ENCODE measurements around the gene NOD2. TPM values are rescaled to one million over a fixed set of nuclear protein-coding genes. Genes with fewer than 3 reads are reported as not detected.

Gene NOD2
- total RNA-seq, 1 donor from 2014 or later = 0.63 TPM

- no peak overlapping the region for H3K4me3 Mint-ChIP-seq
- H3K36me3 Mint-ChIP-seq = peaks cover 30% of the 10 kb centered on the region
- no peak overlapping the region for H3K27ac Mint-ChIP-seq
- H3K27me3 Mint-ChIP-seq (ENCODE audit: low read depth) = no peaks in the 10 kb centered on the region
- peaks cover 11% of the 10 kb centered on the region for H3K9me3 Mint-ChIP-seq
- H3K4me1 Mint-ChIP-seq = no peaks in the 10 kb centered on the region
- TF ChIP-seq CTCF (IDR thresholded peaks at IDR 0.05; ENCODE audit: unreplicated experiment) = no peak
- DNase-seq (ENCODE audit: low spot score in 2 of 2, unreplicated experiment in 2 of 2) = no peak
These were observed 67.9 kb downstream of the NOD2 start for GRCh38 chr16:50761267-50761666.

- no peak for DNase-seq (ENCODE audit: low spot score in 2 of 2, unreplicated experiment in 2 of 2)
- no peaks in the 10 kb centered on the region for H3K4me1 Mint-ChIP-seq
- no peak overlapping the region for H3K4me3 Mint-ChIP-seq
- peaks cover 37% of the 10 kb centered on the region for H3K36me3 Mint-ChIP-seq
- H3K27me3 Mint-ChIP-seq (ENCODE audit: low read depth) = no peaks in the 10 kb centered on the region
- no peak overlapping the region for H3K27ac Mint-ChIP-seq
- H3K9me3 Mint-ChIP-seq = peaks cover 19% of the 10 kb centered on the region
- no peak for TF ChIP-seq CTCF (IDR thresholded peaks at IDR 0.05; ENCODE audit: unreplicated experiment)
These were observed 68.8 kb downstream of the NOD2 start for GRCh38 chr16:50762241-50762640.

GRCh38 chr16:50763211-50763610, 69.8 kb downstream of the NOD2 start:
- DNase-seq (ENCODE audit: low spot score in 2 of 2, unreplicated experiment in 2 of 2) = no peak

GRCh38 chr16:50765260-50765659, 71.9 kb downstream of the NOD2 start:
- Mint-ChIP-seq H3K9me3 (peaks cover 35% of the 10 kb centered on the region), H3K4me1 (no peaks in the 10 kb centered on the region), H3K4me3 (no peak overlapping the region), H3K27me3 (ENCODE audit: low read depth) (no peaks in the 10 kb centered on the region), H3K27ac (no peak overlapping the region), H3K36me3 (peaks cover 56% of the 10 kb centered on the region)
- TF ChIP-seq CTCF (IDR thresholded peaks at IDR 0.05; ENCODE audit: unreplicated experiment) = no peak
- no peak for DNase-seq (ENCODE audit: low spot score in 2 of 2, unreplicated experiment in 2 of 2)

More at GRCh38 chr16:50763211-50763610, 69.8 kb downstream of the NOD2 start:
- no peak overlapping the region for H3K27ac Mint-ChIP-seq
- H3K27me3 Mint-ChIP-seq (ENCODE audit: low read depth) = no peaks in the 10 kb centered on the region
- peaks cover 42% of the 10 kb centered on the region for H3K36me3 Mint-ChIP-seq
- no peak overlapping the region for H3K4me3 Mint-ChIP-seq
- H3K9me3 Mint-ChIP-seq = peaks cover 19% of the 10 kb centered on the region
- no peak for TF ChIP-seq CTCF (IDR thresholded peaks at IDR 0.05; ENCODE audit: unreplicated experiment)
- H3K4me1 Mint-ChIP-seq = no peaks in the 10 kb centered on the region

GRCh38 chr16:50765861-50766260, 72.5 kb downstream of the NOD2 start:
- H3K27me3 Mint-ChIP-seq (ENCODE audit: low read depth) = no peaks in the 10 kb centered on the region
- DNase-seq (ENCODE audit: low spot score in 2 of 2, unreplicated experiment in 2 of 2) = no peak
- H3K9me3 Mint-ChIP-seq = peaks cover 38% of the 10 kb centered on the region
- H3K27ac Mint-ChIP-seq = no peak overlapping the region
- no peaks in the 10 kb centered on the region for H3K4me1 Mint-ChIP-seq
- H3K36me3 Mint-ChIP-seq = peaks cover 60% of the 10 kb centered on the region
- no peak overlapping the region for H3K4me3 Mint-ChIP-seq
- no peak for TF ChIP-seq CTCF (IDR thresholded peaks at IDR 0.05; ENCODE audit: unreplicated experiment)

- DNase-seq (ENCODE audit: low spot score in 2 of 2, unreplicated experiment in 2 of 2) = no peak
- H3K9me3 Mint-ChIP-seq = peaks cover 44% of the 10 kb centered on the region
- H3K4me1 Mint-ChIP-seq = no peaks in the 10 kb centered on the region
- H3K27ac Mint-ChIP-seq = no peak overlapping the region
- TF ChIP-seq CTCF (IDR thresholded peaks at IDR 0.05; ENCODE audit: unreplicated experiment) = no peak
- H3K4me3 Mint-ChIP-seq = no peak overlapping the region
- peaks cover 64% of the 10 kb centered on the region for H3K36me3 Mint-ChIP-seq
- no peaks in the 10 kb centered on the region for H3K27me3 Mint-ChIP-seq (ENCODE audit: low read depth)
These were observed 73.8 kb downstream of the NOD2 start for GRCh38 chr16:50767197-50767596.
